CD4-positive, alpha-beta T cell treated with Interleukin-4 for 4 hours (primary cell): ENCODE data around the gene TOM1.

Experiments
- DNase-seq: peaks from one replicate; pipeline ENCODE4 v3.0.0-alpha.2; 2020

Gene TOM1

GRCh38 chr22:35307892-35308291 is 8.2 kb downstream of the TOM1 start:
- no peak for DNase-seq

- DNase-seq, result no peak
Measured at GRCh38 chr22:35308480-35309021, 8.9 kb downstream of the TOM1 start.

DNA sequence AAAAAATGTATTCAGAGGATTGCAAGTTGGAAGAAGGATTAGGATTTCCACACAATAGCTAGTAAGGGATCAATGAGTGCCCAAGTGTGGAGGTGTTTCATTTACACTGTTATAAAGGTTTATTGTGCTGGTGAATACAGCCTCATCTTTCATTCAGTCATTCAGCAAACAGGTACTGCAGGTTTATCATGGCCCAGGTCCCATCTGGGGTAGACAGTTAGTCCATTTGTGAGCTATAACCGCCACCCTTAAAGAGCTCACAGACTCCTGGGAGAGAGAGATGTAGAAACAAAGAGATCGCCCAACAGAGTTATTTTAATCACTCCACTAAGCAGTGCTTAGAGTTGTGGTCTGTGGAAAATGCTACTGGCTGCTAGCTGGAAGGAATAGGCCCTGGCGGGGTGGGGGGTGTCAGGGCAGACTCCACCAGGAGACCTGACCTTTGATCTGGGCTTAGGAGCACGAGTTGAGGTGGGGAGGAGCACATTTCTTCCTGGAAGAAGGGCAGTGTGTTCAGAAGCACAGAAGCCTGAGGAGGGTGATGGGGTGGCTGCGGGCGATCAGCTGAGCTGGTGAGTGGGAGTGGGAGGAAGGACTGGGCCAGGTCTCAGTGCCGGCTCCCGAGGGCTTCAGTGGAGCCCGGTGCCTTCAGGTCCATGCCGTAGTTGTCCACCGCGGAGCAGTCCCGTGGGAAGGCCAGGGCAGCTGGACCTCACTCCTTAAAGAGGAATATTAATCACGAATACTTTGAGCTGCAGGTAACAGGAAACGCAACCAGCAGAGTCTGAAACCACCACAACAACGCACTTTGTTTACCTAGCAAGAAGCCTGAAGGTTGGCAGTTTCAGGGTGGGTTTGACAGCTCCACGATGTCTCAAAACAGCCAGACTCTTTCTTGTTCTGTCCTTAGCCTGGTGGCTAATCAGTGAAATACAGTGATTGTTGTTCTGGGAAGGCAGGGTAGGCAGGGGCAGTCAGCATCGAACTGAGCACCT is 11.2 kb downstream of the TOM1 start:
- DNase-seq, result no peak

- DNase-seq, result no peak
Measured at GRCh38 chr22:35311551-35311999, 11.9 kb downstream of the TOM1 start.

DNA sequence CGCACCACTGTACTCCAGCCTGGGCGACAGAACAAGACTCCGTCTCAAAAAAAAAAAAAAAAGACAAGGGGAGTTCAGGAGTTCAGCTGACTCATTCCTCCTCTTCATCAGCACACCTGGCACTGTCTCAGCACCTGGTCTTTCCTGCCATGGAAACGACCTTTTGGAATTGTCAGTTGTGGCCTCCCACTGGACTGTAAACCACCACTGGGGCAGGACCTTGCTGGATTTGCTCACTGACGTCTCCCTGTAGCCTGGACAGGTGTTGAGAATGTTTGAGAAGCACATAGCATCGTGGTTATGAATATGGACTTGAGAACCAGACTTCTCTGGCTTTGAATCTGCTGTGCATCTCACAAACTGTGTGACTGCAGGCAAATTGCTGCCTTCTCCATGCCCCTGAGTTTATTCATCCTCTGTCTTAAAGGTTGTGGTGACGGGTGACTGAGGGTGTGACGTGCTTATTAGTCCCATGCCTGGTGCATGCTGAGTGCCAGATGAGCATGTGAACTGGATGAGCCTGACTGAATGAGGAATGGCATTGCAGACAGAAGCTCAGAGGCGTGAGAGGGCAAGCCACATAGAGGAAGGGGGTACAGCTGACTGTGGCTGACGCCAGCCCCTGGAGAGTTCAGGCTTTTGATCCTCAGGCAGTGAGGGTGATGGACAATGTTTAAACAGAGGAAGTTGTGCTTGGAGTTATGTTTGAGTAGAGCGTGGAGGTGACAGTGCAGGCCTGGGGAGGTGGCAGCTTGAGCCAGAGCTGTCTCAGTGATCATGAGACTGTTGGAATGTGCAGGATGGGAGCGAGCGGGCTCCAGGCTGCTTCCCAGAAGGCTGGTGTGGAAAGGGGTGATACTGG is 12.7 kb downstream of the TOM1 start:
- no peak for DNase-seq

- DNase-seq, result no peak
Measured at GRCh38 chr22:35313311-35314121, 13.8 kb downstream of the TOM1 start.

DNA sequence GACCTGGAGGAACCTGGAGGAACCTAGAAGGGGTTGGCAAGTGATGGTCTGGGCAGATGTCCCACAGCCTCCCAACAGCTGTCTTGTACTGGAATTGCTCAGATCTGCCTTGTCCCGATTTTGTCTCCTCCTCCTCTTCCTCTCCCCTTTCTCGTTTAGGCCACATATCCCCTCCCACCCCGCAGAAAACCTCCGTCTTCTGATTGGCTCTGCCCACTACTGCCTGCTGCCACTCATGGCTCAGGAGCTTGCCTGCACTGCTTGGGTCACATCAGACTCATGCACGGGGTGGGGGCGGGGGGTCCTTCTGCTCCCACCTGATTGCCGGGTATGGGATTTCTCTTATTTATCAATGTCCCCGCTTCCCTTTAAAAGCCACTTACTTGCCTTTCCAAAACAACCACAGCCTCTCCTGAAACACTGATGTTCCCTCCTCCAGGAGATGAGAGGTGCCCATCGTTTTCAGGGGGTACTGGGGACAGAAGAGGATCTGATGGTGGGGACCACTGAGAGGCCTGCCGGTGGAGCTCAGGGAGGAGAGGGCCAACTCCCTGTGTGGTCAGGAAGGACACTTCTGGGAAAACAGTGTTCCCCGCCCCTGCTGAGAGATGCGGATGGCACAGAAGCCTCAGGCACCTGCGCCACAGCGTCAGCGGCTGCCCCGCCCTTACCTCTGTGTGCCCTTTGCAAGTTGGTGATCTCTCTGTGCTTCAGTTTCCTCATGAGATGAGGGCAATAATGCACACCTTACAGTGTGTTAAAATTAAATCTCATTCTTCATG is 14.7 kb downstream of the TOM1 start:
- DNase-seq, result no peak

DNA sequence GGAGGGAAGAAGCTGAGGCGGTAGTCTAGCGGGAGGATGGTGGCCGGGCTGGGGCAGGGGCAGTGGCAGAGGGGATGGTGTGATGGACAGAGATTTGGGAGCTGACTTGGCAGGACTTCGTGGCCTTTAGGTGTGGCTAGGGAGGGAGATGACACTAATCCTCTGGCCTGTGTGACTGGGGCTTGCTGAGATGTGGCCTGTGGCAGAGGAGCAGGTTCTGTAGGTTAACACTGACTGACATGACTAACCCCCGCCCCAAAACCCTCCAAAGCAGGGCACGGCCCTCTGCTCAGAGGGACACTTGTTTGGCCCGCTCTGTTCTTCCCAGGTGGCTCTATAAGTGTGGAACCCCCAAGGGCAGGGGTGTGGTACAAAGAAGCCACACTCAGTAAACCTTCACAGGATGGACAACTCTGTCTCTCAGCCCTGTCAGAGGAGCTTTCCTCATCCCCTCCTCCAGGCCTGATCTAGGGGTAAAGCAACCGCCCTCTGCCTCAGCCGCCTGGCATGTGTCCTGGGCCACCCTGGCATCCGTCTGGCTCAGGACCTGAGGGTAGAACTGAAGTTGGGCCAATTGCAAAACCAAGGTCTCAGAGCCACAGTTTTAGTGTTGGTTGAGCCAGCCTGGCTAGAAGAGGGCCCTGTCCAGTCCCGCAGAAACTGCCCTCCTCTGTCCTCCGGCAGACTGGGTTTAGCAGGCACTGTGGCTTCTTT is 15.6 kb downstream of the TOM1 start:
- no peak for DNase-seq

- DNase-seq, result no peak
Measured at GRCh38 chr22:35315855-35316745, 16.4 kb downstream of the TOM1 start.

- DNase-seq, result no peak
Measured at GRCh38 chr22:35316751-35317150, 17.1 kb downstream of the TOM1 start.

GRCh38 chr22:35317680-35318290 is 18.1 kb downstream of the TOM1 start:
- no peak for DNase-seq

- DNase-seq, result no peak
Measured at GRCh38 chr22:35318346-35319215, 18.9 kb downstream of the TOM1 start.

- DNase-seq, result no peak
Measured at GRCh38 chr22:35319244-35319985, 19.7 kb downstream of the TOM1 start.

DNA sequence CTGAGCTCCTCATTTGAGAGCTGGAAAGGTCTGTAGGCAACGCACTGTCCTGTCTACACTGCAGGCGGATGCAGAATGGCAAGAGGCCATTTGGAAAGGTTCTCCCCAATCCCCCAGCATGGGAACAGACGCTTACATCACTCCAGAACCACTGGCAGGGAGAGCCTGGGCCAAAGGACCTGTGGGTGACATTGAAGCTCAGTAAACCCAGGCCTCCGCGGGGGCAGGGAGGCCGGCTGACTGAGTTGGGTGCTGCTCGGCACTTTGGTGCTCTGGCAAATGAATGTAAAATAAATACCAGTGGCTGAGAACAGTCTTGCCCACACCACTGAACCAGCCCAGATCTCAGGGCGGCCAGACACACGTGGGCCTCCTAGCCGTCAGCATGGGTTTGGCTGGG is 22.4 kb downstream of the TOM1 start:
- DNase-seq, result no peak

- no peak for DNase-seq
Measured at GRCh38 chr22:35322893-35323292, 23.2 kb downstream of the TOM1 start.

- no peak for DNase-seq
Measured at GRCh38 chr22:35323305-35323704, 23.6 kb downstream of the TOM1 start.

GRCh38 chr22:35324067-35324466 is 24.4 kb downstream of the TOM1 start:
- no peak for DNase-seq

DNA sequence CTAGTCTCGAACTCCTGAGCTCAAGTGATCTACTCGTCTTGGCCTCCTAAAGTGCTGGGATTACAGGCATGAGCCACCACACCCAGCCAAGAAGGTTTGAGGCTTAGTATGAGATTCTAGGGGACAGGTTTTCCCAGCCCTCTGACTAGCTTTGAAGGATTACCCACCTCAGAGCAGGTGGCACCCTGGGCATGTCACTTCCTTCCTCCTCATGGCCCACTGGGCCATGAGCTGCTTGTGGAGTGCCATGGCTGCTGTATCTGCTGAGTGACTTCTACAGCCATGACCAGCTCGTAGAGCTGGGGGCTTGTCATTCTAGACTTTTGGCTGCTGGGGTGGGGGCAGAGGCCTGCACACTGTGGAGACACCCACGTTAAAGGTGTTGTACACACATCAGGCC is 25.1 kb downstream of the TOM1 start:
- no peak for DNase-seq
